ENCODE measurements around the gene GPRC5A.

DNA sequence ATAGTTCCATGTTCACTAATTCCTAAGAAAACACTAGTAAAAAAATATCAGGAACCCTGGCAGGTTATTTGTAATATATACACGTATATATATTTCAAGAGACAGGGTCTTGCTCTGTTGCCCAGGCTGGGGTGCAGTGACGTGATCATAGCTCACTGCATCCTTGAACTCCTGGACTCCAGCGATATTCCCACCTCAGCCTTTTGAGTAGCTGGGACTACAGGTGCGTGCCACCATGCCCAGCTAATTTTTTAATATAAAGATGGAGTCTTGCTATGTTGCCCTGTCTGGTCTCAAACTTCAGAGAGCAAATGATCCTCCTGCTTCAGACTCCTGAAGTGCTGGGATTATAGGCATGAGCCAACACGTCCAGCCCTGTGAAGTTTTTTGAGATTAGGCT lies 16.2 kb downstream of the GPRC5A start:
- TF ChIP-seq, protein P1, sequence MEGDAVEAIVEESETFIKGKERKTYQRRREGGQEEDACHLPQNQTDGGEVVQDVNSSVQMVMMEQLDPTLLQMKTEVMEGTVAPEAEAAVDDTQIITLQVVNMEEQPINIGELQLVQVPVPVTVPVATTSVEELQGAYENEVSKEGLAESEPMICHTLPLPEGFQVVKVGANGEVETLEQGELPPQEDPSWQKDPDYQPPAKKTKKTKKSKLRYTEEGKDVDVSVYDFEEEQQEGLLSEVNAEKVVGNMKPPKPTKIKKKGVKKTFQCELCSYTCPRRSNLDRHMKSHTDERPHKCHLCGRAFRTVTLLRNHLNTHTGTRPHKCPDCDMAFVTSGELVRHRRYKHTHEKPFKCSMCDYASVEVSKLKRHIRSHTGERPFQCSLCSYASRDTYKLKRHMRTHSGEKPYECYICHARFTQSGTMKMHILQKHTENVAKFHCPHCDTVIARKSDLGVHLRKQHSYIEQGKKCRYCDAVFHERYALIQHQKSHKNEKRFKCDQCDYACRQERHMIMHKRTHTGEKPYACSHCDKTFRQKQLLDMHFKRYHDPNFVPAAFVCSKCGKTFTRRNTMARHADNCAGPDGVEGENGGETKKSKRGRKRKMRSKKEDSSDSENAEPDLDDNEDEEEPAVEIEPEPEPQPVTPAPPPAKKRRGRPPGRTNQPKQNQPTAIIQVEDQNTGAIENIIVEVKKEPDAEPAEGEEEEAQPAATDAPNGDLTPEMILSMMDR (IDR thresholded peaks at IDR 0.05), result no peak
- TF ChIP-seq POLR2A (IDR thresholded peaks at IDR 0.05) (no peak), POLR2AphosphoS5 (IDR thresholded peaks at IDR 0.05) (no peak)

All from upper lobe of left lung (tissue), 4 donors.